Measurements from ENCODE around the gene NUAK2.

- TF ChIP-seq CTCF (IDR thresholded peaks at IDR 0.05) (no peak), POLR2A (IDR thresholded peaks at IDR 0.05) (no peak), EP300 (IDR thresholded peaks at IDR 0.05) (no peak)
Observed at GRCh38 chr1:205321959-205322283, 376 bp upstream of the NUAK2 start.

All from upper lobe of left lung (tissue), 4 donors.